Measurements from ENCODE around the gene KRTAP4-5.

The KRTAP4-5 gene

GRCh38 chr17:41171886-41172285 is 22.3 kb upstream of the KRTAP4-5 start:
- no peaks in the 10 kb centered on the region for H3K9me3 ChIP-seq (ENCODE audit: control insufficient read depth, insufficient read depth, low read depth, low read length)
- TF ChIP-seq ZNF76 (tag by site-specific recombination; IDR thresholded peaks at IDR 0.05; ENCODE audit: borderline replicate concordance, low read depth) (no peak), ZNF654 (tag by site-specific recombination; IDR thresholded peaks at IDR 0.05; ENCODE audit: low read depth) (no peak), RBAK (tag by site-specific recombination; IDR thresholded peaks at IDR 0.05) (no peak), ZNF571 (tag by site-specific recombination; IDR thresholded peaks at IDR 0.05) (no peak), ZNF157 (tag by site-specific recombination; IDR thresholded peaks at IDR 0.05) (no peak)
- POLR2A ChIA-PET, result no interaction called here
- H3K27ac ChIP-seq (ENCODE audit: extremely low read depth, low read depth, low read length), result no peak overlapping the region
- CTCF ChIA-PET, result interaction anchor here (0.9 kb wide), 1 partner anchor 358 kb away, joined by 3 read pairs; no protein-coding TSS in a partner anchor
- no peaks in the 10 kb centered on the region for H3K4me1 ChIP-seq (ENCODE audit: control insufficient read depth, insufficient read depth, low read length)
- no peak overlapping the region for H3K4me3 ChIP-seq (ENCODE audit: low read depth, low read length)
- H3K36me3 ChIP-seq (ENCODE audit: control insufficient read depth in 2 of 2, insufficient read depth in 1 of 2, low read length in 2 of 2), result no peaks in the 10 kb centered on the region

- Histone ChIP-seq H3K4me1 (ENCODE audit: control insufficient read depth, insufficient read depth, low read length) (no peaks in the 10 kb centered on the region), H3K4me3 (ENCODE audit: low read depth, low read length) (no peak within 1 kb of the TSS), H3K9me3 (ENCODE audit: control insufficient read depth, insufficient read depth, low read depth, low read length) (no peaks in the 10 kb centered on the region), H3K27ac (ENCODE audit: extremely low read depth, low read depth, low read length) (no peak within 1 kb of the TSS), H3K36me3 (ENCODE audit: control insufficient read depth in 2 of 2, insufficient read depth in 1 of 2, low read length in 2 of 2) (no peaks in the 10 kb centered on the region)
- CTCF ChIA-PET, result interaction anchor here (1.1 kb wide), 1 partner anchor 383 kb away, joined by 3 read pairs; no protein-coding TSS in a partner anchor
- no peak for TF ChIP-seq ZBTB20 (tag by site-specific recombination; IDR thresholded peaks at IDR 0.05)
- POLR2A ChIA-PET, result no interaction called here
These were observed 18.5 kb upstream of the KRTAP4-5 start, which contains the start of gene KRTAP4-3 for GRCh38 chr17:41168121-41168520. KRTAP4-3 (minus strand) TSS chr17:41168221; CDS start chr17:41168172, 49 bp downstream.

GRCh38 chr17:41167561-41167960 is 17.9 kb upstream of the KRTAP4-5 start:
- POLR2A ChIA-PET, result no interaction called here
- Histone ChIP-seq H3K9me3 (ENCODE audit: control insufficient read depth, insufficient read depth, low read depth, low read length) (no peaks in the 10 kb centered on the region), H3K36me3 (ENCODE audit: control insufficient read depth in 2 of 2, insufficient read depth in 1 of 2, low read length in 2 of 2) (no peaks in the 10 kb centered on the region), H3K4me3 (ENCODE audit: low read depth, low read length) (no peak overlapping the region), H3K27ac (ENCODE audit: extremely low read depth, low read depth, low read length) (no peak overlapping the region), H3K4me1 (ENCODE audit: control insufficient read depth, insufficient read depth, low read length) (no peaks in the 10 kb centered on the region)
- CTCF ChIA-PET, result interaction anchor here (1.1 kb wide), 1 partner anchor 383 kb away, joined by 3 read pairs; no protein-coding TSS in a partner anchor
- TF ChIP-seq ZIC2 (tag by site-specific recombination; IDR thresholded peaks at IDR 0.05) (peak; percentile 62; the same call in 1 of the 2 replicates), ZNF423 (tag by site-specific recombination; IDR thresholded peaks at IDR 0.05) (no peak)

GRCh38 chr17:41163828-41164227 is 14.2 kb upstream of the KRTAP4-5 start:
- ChIA-PET POLR2A (no interaction called here), CTCF (interaction anchor here (0.9 kb wide), 1 partner anchor 603 kb away, joined by 4 read pairs; no protein-coding TSS in a partner anchor)

More at GRCh38 chr17:41163828-41164227, 14.2 kb upstream of the KRTAP4-5 start:
- TF ChIP-seq ZNF596 (tag by site-specific recombination; IDR thresholded peaks at IDR 0.05), result no peak
- TF ChIP-seq, protein P1, sequence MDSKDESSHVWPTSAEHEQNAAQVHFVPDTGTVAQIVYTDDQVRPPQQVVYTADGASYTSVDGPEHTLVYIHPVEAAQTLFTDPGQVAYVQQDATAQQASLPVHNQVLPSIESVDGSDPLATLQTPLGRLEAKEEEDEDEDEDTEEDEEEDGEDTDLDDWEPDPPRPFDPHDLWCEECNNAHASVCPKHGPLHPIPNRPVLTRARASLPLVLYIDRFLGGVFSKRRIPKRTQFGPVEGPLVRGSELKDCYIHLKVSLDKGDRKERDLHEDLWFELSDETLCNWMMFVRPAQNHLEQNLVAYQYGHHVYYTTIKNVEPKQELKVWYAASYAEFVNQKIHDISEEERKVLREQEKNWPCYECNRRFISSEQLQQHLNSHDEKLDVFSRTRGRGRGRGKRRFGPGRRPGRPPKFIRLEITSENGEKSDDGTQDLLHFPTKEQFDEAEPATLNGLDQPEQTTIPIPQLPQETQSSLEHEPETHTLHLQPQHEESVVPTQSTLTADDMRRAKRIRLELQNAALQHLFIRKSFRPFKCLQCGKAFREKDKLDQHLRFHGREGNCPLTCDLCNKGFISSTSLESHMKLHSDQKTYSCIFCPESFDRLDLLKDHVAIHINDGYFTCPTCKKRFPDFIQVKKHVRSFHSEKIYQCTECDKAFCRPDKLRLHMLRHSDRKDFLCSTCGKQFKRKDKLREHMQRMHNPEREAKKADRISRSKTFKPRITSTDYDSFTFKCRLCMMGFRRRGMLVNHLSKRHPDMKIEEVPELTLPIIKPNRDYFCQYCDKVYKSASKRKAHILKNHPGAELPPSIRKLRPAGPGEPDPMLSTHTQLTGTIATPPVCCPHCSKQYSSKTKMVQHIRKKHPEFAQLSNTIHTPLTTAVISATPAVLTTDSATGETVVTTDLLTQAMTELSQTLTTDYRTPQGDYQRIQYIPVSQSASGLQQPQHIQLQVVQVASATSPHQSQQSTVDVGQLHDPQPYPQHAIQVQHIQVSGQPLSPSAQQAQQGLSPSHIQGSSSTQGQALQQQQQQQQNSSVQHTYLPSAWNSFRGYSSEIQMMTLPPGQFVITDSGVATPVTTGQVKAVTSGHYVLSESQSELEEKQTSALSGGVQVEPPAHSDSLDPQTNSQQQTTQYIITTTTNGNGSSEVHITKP (tag by site-specific recombination; IDR thresholded peaks at IDR 0.05), result no peak
- no peak for TF ChIP-seq ZNF391 (tag by site-specific recombination; IDR thresholded peaks at IDR 0.05; ENCODE audit: borderline replicate concordance, low read depth)
- TF ChIP-seq, protein P2, sequence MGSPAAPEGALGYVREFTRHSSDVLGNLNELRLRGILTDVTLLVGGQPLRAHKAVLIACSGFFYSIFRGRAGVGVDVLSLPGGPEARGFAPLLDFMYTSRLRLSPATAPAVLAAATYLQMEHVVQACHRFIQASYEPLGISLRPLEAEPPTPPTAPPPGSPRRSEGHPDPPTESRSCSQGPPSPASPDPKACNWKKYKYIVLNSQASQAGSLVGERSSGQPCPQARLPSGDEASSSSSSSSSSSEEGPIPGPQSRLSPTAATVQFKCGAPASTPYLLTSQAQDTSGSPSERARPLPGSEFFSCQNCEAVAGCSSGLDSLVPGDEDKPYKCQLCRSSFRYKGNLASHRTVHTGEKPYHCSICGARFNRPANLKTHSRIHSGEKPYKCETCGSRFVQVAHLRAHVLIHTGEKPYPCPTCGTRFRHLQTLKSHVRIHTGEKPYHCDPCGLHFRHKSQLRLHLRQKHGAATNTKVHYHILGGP (tag by site-specific recombination; IDR thresholded peaks at IDR 0.05), result peak; percentile 25; the same call in 1 of the 2 replicates
- no peak for TF ChIP-seq YY2 (tag by site-specific recombination; IDR thresholded peaks at IDR 0.05)
- no peak for TF ChIP-seq ZNF555 (tag by site-specific recombination; conservative IDR thresholded peaks at IDR 0.05)
- TF ChIP-seq ZBTB17 (tag by site-specific recombination; IDR thresholded peaks at IDR 0.05), result 0 out of 2 replicates have a peak, but pooled peaks have one; percentile 34
- TF ChIP-seq KLF9 (tag by site-specific recombination; IDR thresholded peaks at IDR 0.05; ENCODE audit: low read depth), result no peak
- H3K36me3 ChIP-seq (ENCODE audit: control insufficient read depth in 2 of 2, insufficient read depth in 1 of 2, low read length in 2 of 2), result no peaks in the 10 kb centered on the region
- no peak overlapping the region for H3K4me3 ChIP-seq (ENCODE audit: low read depth, low read length)
- no peak overlapping the region for H3K27ac ChIP-seq (ENCODE audit: extremely low read depth, low read depth, low read length)
- H3K9me3 ChIP-seq (ENCODE audit: control insufficient read depth, insufficient read depth, low read depth, low read length), result no peaks in the 10 kb centered on the region
- H3K4me1 ChIP-seq (ENCODE audit: control insufficient read depth, insufficient read depth, low read length), result no peaks in the 10 kb centered on the region
